ENCODE results near the gene COL6A2.
"Not testable (repeated sequence)": the region's sequence is repeated elsewhere in the genome, so short reads cannot be mapped to it uniquely, and the experiment has no call there.

COL6A2 gene

DNA sequence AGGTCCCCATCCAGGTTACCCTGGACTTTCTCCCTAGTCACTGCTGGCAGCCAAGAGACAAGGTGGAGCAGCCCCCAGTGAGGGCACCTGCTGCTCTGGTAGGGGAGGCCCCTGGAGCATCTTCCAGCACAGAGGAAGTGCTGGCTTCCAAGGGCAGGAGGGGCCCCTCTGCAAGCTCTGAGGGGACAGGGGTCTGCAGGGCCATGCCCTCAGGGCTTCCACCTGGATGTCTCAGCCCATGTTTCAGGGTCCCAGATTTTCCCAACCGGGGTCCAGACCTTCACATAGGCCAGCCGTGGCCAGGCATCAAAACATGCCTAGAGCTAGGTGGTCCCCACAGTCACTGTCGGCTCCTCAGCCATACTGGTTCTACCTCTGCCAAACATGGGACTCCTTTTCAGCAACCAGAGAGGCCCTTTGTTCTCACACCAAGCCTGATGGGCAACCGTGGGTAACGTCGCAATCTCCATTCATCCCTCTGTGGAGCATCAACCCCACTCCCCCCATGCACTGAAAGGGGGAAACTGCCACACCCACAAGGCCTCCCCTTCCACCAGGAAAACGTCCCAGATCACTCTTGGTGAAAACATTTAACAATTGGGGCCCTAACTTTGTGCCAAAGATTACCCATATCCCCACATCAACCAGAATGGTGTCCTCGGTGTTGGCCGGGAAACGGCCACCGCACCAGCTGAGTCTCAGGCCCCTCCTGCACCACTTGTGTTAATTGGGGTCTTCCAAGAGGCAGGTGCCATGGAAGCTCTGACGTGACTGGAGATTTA lies 1.9 kb upstream of the COL6A2 start:
- DNase-seq: no peak

DNA sequence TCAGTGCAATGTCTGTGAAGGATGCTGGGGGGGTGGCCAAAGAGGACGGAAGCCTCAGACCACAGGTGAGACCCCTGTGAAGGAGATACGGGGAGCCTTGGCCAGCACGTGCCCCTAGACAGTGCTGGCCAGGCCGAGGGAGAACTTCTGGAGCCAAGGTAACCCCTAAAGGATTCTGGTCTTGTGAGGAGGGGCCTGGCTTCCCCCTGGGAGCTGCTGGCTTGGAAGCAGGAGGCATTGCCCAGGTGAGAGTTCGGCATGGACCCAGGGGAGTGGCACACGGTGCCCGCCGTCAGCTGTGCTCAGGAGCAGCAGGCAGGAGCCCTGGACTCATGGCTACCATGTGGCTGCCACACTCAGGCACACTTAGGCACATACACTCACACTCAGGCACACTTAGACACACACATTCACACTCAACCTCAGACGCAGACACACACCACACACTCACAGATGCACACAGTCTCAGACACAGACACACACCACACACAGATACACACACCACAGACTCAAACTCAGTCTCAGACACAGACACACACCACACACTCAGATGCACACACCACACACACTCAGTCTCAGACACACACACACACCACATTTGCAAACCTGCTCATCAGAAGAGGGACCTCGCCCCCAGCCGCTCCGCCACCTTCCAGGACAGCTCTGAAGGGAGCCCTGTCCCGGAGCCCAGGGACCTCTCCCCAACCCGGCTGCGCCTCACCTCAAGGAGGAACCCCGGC lies 1.1 kb upstream of the COL6A2 start:
- no peak for DNase-seq

DNA sequence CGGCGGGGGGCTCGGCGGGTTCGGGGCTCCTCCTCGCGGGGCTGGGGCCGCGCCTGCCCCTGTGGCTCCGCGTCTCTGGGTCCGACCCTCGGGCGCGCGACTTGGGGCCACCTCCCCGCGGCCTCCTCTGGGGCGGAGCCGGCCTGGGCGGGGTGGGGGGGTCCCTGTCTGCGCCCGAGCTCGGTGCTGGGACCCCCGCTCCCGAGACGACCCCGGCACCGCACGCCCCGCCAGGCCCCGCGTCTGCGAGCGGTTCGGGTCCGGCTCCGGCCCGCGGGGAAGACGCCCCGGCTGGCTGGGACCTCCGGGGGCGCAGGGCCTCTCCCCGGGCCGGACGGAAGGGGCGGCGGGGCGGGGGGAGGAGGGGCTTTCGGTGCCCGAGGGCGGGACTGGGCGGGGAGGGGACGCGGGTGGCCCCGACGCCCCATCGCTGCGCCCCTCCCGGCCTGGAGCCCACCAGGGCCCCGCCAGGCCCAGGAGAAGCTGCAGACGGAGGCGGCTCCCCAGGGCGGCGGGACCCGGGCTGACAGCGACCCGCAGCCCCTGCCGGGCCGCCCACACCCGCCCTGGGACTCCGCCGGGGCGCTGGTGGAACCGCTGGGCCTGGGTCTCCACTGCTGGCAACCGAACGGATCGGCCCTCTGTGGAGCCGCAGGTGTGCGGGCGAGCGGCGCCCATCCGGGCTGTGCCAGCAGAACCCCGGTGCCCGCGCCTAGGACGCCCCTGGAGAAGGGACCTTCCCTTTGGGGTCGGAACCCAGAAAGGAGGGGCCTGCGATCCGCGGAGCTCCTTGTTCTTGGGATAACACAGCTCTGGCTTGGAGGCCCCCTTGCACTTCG lies 610 bp downstream of the COL6A2 start:
- no peak for DNase-seq

DNA sequence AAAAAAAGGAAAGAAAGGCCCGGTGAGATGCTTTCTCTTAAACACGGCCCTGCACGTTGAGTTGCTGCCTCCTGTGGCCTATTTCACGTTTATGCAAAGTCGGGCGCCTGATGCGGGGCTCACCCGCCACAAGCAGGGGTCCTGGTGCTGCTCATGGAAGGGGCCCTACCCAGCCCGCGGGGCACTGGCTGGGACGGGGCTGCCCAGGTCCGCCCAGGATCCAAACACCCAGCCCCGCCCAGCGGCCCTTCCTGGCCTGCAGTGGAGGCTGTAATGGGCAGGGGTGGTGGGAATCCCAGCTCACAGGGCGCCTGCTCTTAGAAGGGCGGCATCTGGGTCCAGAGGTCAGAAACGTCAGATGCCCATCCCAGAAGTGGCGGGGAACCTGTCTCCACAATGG lies 1.6 kb downstream of the COL6A2 start:
- no peak for DNase-seq

DNA sequence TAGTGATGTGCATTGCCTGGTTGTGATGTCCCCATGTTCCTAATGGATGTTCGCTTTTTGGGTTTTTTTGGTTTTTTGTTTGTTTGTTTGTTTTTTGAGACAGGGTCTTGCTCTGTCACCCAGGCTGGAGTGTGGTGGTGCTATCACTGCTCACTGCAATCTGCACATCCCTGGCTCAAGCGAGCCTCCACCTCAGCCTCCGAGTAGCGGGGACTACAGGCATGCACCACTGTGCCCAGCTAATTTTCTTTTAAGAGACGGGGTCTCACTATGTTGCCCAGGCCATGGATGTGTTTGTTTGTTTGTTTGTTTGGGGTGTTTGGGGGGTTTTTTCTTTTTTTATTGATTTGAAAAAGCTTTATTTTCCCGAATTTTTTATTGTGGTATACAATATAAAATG lies 2.1 kb downstream of the COL6A2 start:
- no peak for DNase-seq

DNA sequence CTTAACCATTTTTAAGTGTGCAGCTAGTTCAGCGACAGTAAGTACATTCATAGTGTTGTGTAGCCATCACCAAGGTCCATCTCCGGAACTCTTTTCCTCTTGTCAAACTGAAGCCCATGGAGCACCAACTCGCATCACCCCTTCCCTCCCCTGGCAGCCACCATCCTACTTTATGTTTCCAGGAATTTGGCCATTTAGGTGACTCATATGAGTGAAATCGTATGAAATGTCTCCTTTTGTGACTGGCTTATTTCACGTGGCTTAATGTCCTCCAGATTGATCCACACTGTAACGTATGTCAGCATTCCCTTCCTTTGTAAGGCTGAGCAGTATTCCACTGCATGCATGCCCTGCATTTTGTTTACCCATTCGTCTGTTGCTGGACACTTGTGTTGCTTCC lies 2.5 kb downstream of the COL6A2 start:
- no peak for DNase-seq

DNA sequence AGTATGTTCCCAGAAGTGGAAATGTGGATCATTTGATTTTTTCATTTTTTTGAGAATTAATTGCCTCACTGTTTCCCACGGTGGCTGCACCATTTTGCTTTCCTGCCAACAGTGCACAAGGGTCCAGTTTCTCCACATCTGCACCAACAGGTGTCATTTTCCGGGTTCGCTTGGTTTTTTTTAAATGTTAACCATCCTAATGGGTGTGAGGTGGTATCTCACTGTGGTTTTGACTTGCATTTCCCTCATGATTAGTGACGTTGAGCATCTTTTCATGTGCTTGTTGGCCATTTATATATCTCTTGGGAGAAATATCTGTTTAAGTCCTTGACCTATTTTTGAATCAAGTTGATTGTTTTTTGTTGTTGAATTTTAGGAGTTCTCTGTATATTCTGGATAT lies 3.0 kb downstream of the COL6A2 start:
- DNase-seq: no peak

DNA sequence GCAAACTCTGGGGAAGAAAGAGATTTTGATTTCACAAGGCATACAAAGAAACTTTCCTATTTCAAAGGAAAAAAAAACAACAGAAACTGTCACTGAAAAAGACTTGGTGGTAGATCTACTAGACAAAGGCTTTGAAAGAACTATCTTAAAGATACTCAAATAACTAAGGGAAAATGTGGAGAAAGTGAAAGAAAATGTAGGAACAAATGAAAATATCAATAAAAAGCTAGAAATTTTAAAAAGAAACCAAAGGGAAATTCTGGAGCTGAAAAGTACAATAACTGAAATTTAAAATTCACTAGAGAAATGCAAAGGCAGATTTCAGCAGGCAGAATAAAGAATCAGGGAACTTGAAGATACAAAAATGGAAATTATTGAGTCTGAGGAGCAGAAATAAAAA lies 6.2 kb downstream of the COL6A2 start:
- no peak for DNase-seq

DNA sequence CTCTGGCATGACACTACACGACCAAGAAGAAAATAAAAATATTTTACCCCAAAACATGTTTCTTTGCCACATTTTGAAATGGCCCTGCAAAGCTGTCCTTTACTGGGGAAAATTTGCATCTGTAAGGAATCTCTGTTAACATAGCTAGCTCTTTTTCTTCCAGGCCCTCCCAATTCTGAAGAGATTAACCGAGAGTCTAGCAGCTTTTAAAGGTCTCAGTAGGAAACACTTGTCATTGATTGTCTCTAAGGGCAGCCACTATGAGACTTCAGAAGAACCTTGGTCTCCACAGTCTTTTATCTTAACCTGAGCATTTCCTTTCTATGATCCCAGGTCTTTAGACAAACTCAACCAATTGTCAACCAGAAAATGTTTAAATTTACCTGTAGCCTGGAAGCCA lies 9.5 kb downstream of the COL6A2 start:
- not testable (repeated sequence) for DNase-seq

DNA sequence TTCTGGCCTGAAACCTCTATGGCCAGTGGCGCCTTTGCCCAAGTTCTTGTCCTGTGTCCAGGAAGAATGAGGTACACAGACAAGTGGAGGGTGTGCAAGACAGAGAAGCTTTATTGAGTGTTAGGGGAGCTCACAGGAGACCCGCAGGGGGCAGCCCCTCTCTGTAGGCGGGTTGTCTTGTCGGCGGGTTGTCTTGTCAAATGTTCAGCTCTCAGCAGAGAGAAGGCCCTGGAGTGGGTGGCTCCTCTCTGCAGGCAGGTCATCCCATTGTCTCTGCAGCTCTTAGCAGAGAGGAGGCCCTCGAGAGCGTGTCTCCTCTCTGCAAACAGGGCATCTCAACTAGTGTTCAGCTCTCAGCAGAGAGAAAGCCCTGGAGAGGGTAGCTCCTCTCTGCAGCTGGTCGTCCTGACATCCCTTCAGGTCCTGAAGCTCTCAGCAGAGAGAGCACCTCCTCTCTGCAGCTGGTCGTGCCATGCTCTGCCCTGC lies 11.0 kb downstream of the COL6A2 start:
- no peak for DNase-seq

DNA sequence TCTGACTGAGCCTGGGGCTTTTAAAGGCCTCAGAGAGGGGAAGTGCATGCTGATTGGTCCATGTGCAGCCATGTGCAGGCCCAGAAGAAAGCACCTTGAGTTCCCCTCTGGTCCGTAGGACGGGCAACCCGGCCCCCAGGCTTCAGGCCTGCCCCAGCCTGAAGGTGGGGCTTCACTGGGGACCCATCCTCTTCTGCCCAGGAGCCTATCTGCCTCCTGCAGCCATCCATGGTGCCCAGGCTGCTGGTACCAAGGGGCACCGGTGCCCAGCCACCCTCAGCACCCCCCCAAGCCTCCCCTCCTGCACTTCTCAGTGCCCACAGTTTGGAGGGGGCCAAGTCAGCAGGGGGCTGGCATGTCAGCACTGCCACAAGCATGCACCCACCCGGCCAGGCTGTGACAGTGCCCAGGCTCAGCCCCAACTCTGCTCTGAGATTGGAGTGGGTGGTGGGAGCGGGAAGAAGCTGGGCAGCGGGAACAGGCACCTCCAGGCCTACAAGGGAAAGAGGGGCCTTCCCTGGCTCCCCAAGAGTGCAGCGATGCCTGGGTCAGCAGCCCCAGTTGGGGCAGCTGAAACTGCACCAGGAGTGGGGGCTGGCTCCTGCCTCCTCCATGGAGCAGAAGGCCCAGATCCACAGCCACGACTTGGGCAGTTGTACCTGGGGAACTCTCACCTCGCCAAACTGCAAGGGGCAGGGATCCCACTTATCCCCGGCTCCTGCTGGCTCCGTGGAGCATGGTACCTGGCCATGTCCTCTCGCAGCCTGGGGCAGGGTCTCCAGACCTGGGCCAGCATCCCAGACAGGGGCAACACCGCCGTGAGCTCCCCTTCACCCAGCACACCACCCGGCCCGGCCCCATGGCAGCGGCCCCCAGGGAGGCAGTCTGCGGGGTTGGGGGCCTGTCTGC lies 11.7 kb downstream of the COL6A2 start:
- no peak for DNase-seq

DNA sequence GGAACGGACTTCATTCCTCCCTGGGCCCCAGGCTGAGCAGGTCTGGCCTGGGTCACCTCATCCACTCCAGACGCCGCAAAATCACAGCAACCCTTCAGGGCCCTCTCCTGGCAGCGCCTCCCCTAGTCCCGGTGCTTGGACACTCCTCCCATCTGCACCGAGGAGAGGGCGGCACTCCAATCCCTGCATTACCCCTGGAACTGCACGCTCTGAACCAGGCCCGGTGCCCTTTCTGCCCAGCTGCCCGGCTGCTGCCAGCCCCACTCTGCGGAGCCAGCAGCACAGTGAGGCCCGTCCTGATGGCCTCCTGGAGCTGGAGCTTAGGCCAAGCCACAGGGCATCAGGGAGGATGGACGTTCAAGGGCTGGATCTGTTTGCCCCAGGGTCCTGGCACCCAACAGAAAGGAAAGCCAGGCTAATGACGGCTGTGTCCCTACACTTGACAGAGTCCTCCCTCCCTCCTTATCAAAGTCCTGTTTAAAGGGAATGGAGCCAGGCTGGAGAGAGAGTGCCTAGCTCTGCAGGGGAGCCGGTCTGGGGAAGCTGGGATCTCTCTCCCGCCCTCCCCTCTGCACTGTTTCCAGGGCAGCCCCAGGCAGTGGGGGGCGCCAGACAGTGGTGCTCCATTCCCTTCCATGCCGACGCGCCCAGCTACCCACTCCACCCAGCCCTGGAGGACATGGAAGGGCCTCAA lies 12.7 kb downstream of the COL6A2 start:
- DNase-seq: no peak

DNA sequence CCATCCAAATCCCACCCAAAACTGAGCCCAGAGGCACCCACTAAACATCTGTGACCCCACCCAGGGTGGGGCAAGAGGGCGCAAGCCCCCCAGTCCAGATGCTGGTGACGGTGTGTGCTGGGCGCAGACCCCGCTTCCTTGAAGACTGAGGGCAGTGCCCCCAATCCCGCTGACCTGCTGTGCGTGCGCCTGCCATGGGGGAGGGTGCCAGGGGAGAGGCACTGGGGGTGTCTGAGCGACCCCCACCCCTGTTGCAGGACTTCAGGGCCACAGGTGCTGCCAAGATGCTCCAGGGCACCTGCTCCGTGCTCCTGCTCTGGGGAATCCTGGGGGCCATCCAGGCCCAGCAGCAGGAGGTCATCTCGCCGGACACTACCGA lies 13.3 kb downstream of the COL6A2 start:
- DNase-seq: no peak

DNA sequence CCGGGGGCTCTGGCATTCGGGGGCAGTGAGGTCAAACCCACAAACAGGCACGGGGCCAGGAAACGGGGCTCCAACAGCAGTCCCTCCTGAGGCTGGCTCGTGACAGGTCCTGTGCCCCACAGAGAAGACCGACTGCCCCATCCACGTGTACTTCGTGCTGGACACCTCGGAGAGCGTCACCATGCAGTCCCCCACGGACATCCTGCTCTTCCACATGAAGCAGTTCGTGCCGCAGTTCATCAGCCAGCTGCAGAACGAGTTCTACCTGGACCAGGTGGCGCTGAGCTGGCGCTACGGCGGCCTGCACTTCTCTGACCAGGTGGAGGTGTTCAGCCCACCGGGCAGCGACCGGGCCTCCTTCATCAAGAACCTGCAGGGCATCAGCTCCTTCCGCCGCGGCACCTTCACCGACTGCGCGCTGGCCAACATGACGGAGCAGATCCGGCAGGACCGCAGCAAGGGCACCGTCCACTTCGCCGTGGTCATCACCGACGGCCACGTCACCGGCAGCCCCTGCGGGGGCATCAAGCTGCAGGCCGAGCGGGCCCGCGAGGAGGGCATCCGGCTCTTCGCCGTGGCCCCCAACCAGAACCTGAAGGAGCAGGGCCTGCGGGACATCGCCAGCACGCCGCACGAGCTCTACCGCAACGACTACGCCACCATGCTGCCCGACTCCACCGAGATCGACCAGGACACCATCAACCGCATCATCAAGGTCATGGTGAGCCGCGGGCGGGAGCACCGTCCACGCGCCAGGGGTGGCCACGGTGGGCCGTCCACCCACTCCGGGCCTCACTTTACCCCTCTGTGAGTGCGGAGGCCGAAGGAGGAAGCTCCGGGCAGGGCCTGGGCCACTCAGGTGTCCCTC lies 14.2 kb downstream of the COL6A2 start:
- no peak for DNase-seq

DNA sequence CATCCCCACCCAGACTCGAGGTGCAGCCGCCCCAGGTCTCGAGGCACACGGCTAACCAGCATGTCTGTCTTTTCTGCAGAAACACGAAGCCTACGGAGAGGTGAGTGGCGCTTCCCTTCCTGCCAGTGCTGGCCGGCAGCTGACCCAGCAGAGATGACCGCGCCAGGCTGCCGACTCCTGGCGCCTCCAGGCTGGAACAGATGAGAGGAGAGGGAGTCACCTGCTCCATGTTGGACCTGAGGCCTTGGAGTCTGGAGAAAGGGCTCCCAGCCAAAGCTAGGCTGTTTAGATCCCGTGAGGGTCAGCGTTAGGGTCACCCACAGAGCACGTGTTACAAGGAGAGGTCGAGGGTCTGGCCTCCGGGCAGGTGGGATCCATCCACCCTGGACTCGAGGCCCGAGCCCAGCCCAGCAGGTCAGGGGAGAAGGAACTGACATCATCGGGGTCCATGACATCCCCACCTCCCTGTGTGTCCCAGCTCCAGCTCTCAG lies 14.9 kb downstream of the COL6A2 start:
- DNase-seq: no peak

DNA sequence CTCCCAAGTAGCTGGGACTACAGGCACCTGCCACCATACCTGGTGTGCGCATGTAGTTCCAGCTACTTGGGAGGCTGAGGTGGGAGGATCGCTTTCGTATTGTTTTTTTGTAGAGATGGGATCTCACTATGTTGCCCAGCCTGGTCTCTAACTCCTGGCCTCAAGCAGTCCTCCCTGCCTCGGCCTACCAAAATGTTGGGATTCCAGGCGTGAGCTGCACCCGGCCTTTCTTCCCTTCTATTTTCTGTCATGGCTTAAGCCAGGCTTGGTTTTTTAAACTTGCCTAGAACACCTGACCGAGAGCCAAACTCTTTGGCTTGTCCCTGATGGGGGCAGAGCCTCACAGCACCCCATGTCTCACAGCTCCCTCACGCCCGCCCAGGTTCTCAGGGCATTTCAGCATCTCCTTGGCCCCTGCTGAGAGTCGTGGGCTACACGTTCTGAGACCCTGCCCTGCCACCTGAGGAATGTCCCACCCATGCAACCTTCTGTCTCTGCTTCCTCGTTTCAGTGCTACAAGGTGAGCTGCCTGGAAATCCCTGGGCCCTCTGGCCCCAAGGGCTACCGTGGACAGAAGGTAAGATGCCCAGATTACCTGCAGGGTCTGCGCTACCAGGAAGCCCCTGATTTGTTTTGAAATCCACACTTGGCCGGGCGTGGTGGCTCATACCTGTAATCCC lies 15.7 kb downstream of the COL6A2 start:
- no peak for DNase-seq

DNA sequence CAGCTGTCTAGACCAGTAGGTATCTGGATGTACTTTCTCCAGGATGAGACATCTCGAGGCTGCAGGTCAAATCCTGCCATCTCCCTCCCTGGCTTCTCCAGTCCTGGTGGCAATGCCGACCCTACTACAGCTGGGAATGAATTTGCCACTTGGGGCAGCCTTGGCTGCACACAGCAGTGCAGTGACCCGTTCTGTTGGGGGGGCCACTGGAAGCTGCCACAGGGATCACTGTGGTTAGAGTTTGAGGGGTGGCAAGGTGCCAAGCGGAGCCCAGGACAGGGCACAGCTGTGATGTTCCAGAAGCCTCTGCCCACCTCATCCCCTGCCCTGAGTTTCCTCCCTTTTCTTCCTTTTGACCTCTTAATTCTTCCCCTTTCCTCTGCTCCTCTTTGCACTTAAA lies 17.1 kb downstream of the COL6A2 start:
- DNase-seq: no peak

DNA sequence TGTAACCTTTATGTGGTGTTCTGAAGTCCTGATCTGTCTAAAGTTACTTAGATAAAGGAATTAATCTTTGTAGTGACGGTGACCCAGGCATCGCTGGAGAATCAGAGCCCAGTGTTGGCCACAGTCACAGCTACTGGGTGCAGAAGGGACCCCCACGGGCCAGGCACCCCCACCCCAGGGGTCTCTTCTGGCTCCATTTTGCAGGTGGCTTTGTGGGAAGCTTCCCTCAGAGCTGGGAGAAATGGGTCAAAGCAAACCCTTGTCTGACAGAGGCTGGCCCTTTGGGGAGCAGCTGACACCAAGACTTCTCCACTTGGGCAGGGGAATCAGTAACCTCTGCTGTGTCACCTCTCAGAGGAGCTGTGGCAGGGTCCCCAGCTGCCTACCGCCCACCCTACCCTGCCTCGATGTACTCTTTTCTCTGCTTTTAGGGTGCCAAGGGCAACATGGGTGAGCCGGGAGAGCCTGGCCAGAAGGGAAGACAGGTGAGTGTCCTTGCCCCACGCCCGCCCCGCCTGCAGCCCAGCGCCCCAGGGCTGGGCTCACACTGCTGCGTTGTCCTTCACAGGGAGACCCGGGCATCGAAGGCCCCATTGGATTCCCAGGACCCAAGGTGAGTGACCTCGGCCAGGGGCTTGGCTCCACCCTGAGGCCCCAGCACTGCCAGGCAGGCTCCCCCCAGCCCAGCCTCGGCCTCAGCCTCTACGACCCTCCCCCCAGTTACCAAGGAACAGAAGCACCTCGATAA lies 17.7 kb downstream of the COL6A2 start:
- no peak for DNase-seq

DNA sequence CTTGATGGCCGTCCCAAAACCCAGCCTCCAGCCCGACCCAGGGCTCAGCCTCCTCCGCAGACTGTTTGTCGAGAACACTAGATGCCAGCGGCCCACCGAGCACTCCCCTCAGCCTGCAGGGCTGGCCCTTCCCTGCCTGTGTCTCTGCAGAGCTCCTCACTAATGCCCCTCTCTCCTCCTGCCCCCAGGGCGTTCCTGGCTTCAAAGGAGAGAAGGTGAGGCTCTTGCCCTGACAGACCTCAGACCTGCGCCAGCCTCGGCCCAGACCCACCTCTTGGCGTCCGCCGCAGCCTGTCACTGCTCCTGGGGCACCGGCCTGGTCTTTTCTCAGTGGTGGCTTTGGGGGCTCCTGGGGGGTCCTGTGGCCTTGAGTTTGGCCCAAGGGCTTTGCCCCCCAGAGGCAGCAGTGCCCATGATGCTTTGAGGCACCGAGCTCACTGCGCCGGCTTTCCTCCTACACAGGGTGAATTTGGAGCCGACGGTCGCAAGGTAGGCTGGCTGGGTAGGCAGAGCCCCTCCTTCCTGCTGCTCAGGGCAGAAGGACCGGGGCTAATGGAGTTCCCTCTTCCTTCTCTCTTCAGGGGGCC lies 18.4 kb downstream of the COL6A2 start:
- DNase-seq: no peak

All from hematopoietic multipotent progenitor cell treated with erythropoietin and hydrocortisone succinate and interleukin-3 and kit ligand, for 8 days (in vitro differentiated cells).